Ishikawa (cell line): ENCODE measurements around the gene P3H4.

Experiments used
- CEBPB ChIP-seq: IDR thresholded peaks from 2 replicates; pipeline ENCODE4 v1.6.1; 2012
- CREB1 ChIP-seq: IDR thresholded peaks from 2 replicates; pipeline ENCODE4 v1.6.1; 2012; ENCODE audit warnings: low read depth
- EGR1 ChIP-seq: IDR thresholded peaks from 2 replicates; pipeline ENCODE4 v1.6.1; 2012
- EP300 ChIP-seq: IDR thresholded peaks from 2 replicates; pipeline ENCODE4 v1.6.1; 2012; ENCODE audit warnings: borderline replicate concordance
- FOXM1 ChIP-seq: IDR thresholded peaks from 2 replicates; pipeline ENCODE4 v1.6.1; 2012; ENCODE audit warnings: low read depth, borderline replicate concordance
- NFIC ChIP-seq: IDR thresholded peaks from 2 replicates; pipeline ENCODE4 v1.6.1; 2012
- RAD21 ChIP-seq: IDR thresholded peaks from 2 replicates; pipeline ENCODE4 v1.6.1; 2012; ENCODE audit warnings: low read depth
- TAF1 ChIP-seq: IDR thresholded peaks from 2 replicates; pipeline ENCODE4 v1.6.1; 2012; ENCODE audit warnings: low read depth, mild to moderate bottlenecking
- TCF12 ChIP-seq: IDR thresholded peaks from 2 replicates; pipeline ENCODE4 v1.6.1; 2012; ENCODE audit warnings: low read depth
- TEAD4 ChIP-seq: IDR thresholded peaks from 2 replicates; pipeline ENCODE4 v1.6.1; 2012
- YY1 ChIP-seq: IDR thresholded peaks from 2 replicates; pipeline ENCODE4 v1.6.1; 2012; ENCODE audit warnings: low read depth
- ZBTB7A ChIP-seq: IDR thresholded peaks from 2 replicates; pipeline ENCODE4 v1.6.1; 2012; ENCODE audit warnings: low read depth
- TF ChIP-seq, protein P1 (sequence below): IDR thresholded peaks from 2 replicates; pipeline ENCODE4 v1.6.1; 2012
- TF ChIP-seq, protein P2 (sequence below): IDR thresholded peaks from 2 replicates; pipeline ENCODE4 v1.6.1; 2012
- TF ChIP-seq, protein P3 (sequence below): IDR thresholded peaks from 2 replicates; pipeline ENCODE4 v1.6.1; 2012; ENCODE audit warnings: low read depth, mild to moderate bottlenecking

Gene P3H4

DNA sequence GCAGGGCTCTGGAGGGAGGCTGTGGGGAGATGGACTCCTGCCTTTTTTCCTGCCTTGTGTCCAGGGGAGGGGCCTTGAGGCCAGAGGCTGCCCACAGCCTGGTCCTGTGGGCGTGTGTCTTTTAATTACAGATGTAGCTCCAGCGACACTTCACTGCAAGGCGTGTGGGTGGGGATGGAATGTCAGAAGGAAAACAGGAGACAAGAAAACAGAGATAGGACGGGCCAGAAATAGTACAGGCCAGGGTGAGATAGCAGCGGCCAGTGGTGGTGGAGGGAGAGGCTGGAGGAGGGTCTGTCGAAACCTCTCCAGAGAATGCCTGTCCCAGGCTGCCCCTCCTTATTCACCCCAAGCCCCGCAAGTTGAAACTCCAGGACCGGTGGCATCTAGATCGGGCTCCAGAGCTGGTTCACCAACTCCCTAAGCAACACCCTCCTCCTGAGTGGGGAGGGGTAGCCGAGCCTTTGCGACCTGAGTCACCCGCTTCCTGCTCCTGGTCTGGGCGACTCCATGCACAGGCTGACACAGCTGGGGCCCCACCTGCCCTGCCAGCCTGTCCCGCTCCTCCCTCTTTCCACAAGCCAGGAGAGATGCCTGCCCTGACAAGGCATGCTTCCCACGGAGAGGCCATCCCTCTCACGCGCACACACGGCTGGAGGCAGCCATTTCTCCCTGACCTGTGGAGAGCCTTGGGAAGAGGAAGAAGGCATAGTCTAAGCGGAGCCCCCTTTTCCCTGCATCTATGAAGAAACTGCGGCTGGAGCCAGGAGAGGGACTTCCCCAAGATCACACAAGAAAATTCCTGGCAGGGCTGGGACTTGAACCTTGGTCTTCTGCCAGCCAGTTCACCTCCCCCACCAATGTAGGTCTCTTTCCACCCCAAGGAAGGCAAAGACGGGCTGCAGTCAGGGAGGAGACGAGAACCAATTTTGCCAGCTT lies 18.6 kb downstream of the P3H4 start:
- TF ChIP-seq, protein P1, sequence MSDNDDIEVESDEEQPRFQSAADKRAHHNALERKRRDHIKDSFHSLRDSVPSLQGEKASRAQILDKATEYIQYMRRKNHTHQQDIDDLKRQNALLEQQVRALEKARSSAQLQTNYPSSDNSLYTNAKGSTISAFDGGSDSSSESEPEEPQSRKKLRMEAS, result peak; percentile 41
- TF ChIP-seq YY1 (peak; percentile 75; the same call in 1 of the 2 replicates), EP300 (peak; percentile 37; the same call in 1 of the 2 replicates), NFIC (peak; percentile 40), TCF12 (peak; percentile 72), RAD21 (no peak), EGR1 (peak; percentile 80)
- TF ChIP-seq, protein P2, sequence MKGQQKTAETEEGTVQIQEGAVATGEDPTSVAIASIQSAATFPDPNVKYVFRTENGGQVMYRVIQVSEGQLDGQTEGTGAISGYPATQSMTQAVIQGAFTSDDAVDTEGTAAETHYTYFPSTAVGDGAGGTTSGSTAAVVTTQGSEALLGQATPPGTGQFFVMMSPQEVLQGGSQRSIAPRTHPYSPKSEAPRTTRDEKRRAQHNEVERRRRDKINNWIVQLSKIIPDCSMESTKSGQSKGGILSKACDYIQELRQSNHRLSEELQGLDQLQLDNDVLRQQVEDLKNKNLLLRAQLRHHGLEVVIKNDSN, result no peak

DNA sequence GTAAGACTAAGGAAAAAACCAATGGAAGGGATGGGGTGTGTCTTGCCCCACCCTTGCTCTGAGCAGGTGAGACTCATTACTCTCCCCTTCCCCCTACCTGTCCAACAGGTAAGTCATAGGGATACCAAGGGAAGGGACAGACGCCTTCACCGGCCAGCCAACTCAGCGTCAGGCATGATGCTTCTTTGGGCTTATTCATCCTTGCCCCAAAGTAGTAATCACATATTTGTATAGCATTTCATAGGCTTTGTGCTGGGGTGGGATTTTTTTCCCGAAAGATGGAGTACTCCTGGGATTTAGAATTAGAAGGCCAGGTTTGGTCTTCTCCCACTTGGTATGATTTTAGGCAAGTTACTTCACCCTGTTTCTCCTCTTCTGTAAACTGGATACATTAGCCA lies 24.7 kb downstream of the P3H4 start:
- TF ChIP-seq TEAD4, result peak; percentile 57
- TF ChIP-seq, protein P3, sequence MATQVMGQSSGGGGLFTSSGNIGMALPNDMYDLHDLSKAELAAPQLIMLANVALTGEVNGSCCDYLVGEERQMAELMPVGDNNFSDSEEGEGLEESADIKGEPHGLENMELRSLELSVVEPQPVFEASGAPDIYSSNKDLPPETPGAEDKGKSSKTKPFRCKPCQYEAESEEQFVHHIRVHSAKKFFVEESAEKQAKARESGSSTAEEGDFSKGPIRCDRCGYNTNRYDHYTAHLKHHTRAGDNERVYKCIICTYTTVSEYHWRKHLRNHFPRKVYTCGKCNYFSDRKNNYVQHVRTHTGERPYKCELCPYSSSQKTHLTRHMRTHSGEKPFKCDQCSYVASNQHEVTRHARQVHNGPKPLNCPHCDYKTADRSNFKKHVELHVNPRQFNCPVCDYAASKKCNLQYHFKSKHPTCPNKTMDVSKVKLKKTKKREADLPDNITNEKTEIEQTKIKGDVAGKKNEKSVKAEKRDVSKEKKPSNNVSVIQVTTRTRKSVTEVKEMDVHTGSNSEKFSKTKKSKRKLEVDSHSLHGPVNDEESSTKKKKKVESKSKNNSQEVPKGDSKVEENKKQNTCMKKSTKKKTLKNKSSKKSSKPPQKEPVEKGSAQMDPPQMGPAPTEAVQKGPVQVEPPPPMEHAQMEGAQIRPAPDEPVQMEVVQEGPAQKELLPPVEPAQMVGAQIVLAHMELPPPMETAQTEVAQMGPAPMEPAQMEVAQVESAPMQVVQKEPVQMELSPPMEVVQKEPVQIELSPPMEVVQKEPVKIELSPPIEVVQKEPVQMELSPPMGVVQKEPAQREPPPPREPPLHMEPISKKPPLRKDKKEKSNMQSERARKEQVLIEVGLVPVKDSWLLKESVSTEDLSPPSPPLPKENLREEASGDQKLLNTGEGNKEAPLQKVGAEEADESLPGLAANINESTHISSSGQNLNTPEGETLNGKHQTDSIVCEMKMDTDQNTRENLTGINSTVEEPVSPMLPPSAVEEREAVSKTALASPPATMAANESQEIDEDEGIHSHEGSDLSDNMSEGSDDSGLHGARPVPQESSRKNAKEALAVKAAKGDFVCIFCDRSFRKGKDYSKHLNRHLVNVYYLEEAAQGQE, result no peak

DNA sequence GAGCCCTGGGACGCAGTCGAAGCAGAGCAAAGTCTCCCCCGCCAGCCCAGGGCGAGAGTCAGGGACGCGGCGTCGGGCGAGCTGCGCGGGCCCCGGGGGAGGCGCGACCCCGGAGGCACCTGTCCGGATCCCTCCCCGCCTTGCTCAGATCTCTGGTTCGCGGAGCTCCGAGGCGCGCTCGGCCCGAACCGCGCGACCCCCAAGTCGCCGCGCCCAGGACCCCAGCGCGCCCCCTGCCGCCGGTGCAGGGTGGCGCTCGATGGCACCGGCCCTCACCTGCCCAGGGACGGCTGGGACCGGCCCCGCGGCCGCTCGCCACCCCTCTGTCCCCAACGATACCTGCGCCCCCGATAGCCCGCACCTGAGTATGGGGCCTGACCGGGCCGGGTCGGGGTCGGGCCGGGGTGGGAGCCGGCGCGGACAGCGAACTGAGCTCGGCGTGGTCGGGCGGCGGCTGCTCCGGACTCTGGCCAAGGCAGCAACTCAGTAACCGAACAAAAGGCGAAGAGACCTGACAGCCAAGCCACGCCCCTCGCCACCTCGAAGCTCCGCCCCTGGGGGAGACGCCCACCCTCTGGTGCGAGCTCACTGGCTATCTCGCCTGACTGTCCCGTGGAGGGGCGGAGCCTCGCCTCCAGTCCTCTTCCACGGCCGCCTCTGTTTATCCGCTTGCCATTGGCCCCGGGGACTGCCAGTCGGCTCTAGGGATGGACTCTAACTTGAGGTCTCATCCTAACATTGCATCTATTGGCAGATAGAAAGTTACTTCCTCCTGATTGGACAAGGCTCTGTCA lies 25.3 kb downstream of the P3H4 start, which contains the start of gene JUP:
JUP (minus strand) TSS at position 485 of the 794 bp plus-strand sequence. CDS start 14,857 bp downstream, outside the sequence.
- peak; percentile 25; the same call in 1 of the 2 replicates for TF ChIP-seq CREB1
- 0 out of 2 replicates have a peak, but pooled peaks have one; percentile 82 for TF ChIP-seq ZBTB7A
- TF ChIP-seq TAF1, result peak; percentile 73; the same call in 1 of the 2 replicates
- TF ChIP-seq RAD21, result peak; percentile 29; the same call in 1 of the 2 replicates
- TF ChIP-seq, protein P1, result peak; percentile 29; the same call in 1 of the 2 replicates
- TF ChIP-seq, protein P3, result no peak
- TF ChIP-seq TCF12, result no peak; the same call in 1 of the 2 replicates

DNA sequence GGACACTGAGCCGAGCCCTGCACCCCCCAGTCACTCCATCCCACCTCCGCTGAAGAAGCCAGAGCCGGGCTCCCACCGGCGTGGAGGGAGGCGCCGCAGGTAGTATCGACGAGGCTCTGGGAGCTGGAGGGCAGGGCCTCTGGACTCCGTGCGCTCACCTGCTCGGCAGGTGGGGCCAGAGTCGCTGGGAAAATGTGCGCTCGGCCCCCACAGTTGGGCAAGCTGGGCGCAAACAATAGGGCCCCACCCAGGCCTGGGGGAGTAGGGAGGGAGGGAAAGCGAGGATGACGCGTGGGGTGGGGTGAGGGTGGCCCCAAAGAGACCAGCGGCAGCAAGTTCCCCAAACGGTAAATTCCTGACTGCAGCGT lies 25.9 kb downstream of the P3H4 start:
- TF ChIP-seq TEAD4 (peak; percentile 47), EP300 (peak; percentile 64; the same call in 1 of the 2 replicates), TCF12 (peak; percentile 76), RAD21 (peak; percentile 34; the same call in 1 of the 2 replicates), YY1 (0 out of 2 replicates have a peak, but pooled peaks have one; percentile 41), ZBTB7A (no peak; the same call in 1 of the 2 replicates), CREB1 (no peak), CEBPB (0 out of 2 replicates have a peak, but pooled peaks have one; percentile 64), EGR1 (no peak), NFIC (no peak), TAF1 (peak; percentile 20; the same call in 1 of the 2 replicates), FOXM1 (no peak)
- TF ChIP-seq, protein P1, result peak; percentile 79
- TF ChIP-seq, protein P2, result no peak
- TF ChIP-seq, protein P3, result no peak
